DOHH2 (cell line): ENCODE measurements around the gene LAMA5.

Experiments used
- CTCF ChIP-seq: fragments of 200-600 bp; sonication (generic); IDR thresholded peaks from one replicate; pipeline ENCODE4 v1.5.1; 2014; ENCODE audit warnings: antibody characterized with exemption, mild to moderate bottlenecking, low read depth, low read length; ENCODE audit not compliant: poor library complexity, severe bottlenecking
- EZH2phosphoT487 ChIP-seq: fragments of 200-600 bp; sonication (generic); IDR thresholded peaks from 2 replicates; pipeline ENCODE4 v1.6.1; 2017; ENCODE audit warnings: borderline replicate concordance, mild to moderate bottlenecking, antibody characterized with exemption, low read length, moderate library complexity, mixed read lengths

GRCh38 chr20:62277253-62277652 is 89.9 kb downstream of the LAMA5 start:
- TF ChIP-seq CTCF = no peak
- no peak for TF ChIP-seq EZH2phosphoT487
